HG03558 (cell line): Measurements from ENCODE around the gene DTL.
A peak's percentile ranks its signal among the peaks of the same experiment; 100 is the strongest.
"Not testable (repeated sequence)": the region's sequence is repeated elsewhere in the genome, so short reads cannot be mapped to it uniquely, and the experiment has no call there.

Source experiments
- ATAC-seq: cut with Tn5 transposase; IDR thresholded peaks from one replicate; pipeline ENCODE4 v1.9.1; 2021; ENCODE audit warnings: moderate number of reproducible peaks; ENCODE audit not compliant: unreplicated experiment; ENCODE audit errors: extremely low read depth

Gene DTL

GRCh38 chr1:212035123-212035834 lies at the start of gene DTL, which contains the start of gene INTS7:
DTL (plus strand) TSS chr1:212035748; CDS start chr1:212035891, 143 bp downstream.
INTS7 (minus strand) TSS chr1:212035557; CDS start chr1:212035437, 120 bp downstream.
- peak; percentile 63 for ATAC-seq

DNA sequence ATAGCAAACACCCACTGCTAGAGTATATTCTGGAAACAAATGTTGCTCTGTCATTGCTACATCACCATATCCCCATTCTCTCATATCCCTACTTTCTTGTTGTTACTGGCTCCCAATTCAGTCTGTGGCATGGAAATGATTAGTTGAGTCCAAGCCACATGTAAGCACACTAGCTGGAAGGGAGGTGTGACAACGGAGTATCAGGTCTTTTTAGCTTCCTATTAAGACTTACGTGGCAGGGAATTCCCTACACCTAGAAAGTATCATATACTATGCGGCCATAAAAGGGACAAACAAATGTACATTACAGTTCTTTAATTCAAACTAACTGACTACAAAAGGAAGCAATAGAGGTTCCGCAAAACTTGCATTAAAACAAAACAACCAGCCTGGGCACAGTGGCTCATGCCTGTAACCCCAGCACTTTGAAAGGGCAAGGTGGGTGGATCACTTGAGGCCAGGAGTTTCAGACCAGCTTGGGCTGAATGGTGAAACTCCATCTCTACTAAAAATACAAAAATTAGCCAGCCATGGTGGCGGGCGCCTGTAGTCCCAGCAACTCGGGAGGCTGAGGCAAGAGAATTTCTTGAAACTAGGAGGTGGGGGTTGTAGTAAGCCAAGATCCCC lies 48.8 kb upstream of the DTL start:
- ATAC-seq, result no peak

GRCh38 chr1:211991695-211992094 lies 43.9 kb upstream of the DTL start:
- no peak for ATAC-seq

DNA sequence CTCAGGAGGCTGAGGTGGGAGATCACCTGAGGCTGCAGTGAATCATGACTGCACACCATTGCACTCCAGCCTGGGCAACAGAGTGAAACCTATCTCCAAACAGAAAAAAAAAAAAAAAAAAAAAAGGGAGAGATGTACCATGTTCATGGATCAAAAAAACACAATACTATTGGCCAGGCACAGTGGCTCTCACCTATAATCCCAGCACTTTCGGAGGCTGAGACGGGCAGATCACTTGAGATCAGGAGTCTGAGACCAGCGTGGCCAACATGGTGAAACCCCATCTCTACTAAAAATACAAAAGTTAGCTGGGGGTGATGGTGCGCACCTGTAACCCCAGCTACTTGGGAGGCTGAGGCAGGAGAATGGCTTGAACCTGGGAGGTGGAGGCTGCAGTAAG lies 38.1 kb upstream of the DTL start:
- ATAC-seq, result not testable (repeated sequence)

GRCh38 chr1:212002536-212002935 lies 33.0 kb upstream of the DTL start:
- ATAC-seq, result no peak

DNA sequence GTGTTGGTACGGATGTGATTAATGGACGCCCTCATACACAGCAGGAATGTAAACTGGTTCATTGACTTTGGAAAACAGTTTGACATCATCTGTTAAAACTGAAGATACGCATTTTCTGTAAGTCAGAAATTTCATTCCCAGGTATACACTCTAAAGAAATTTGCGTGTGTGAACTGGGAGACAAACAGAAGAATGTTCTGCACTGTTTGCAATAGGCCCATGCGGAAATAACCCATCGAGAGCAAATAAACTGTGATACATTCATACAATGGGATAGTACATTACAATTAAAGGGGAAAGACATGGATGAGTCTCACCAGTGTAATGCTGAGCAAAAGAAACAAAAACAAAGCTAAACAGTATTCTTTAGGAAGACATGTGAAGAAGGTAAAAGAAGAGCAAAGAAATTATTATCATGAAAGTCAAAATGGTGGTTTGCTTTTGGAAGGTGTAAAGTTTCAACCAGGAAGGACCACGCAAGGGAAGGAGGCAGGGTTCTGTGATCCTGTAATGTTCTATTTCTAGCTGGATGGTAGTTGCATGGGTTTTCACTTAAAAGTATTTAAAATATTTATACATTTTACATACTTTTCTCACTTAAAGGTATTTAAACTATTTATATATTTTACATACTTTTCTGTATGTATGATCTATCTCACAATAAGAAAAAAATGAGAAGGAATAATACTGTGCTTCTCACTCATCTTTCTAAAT lies 30.5 kb upstream of the DTL start:
- no peak for ATAC-seq

- no peak for ATAC-seq
These were observed 28.4 kb upstream of the DTL start for GRCh38 chr1:212007178-212007577.

DNA sequence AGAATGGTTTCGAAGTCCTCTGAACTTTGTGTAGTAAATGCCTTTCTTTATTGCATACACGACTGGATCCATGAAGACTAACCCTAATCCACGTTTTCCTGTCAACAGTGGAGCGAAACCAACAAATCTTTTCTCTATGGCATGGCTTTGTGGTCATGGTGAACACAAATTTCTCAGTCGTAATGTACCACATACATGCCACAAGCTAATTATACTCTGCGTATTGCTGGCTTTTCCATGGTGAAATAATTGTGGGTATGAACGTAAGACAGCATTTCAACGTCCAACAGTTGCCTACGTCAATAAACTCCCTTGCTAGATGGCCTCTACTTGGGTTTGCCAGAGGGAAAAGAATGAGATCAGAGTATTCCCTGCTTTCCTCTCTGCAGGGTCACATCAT lies 27.7 kb upstream of the DTL start:
- no peak for ATAC-seq

DNA sequence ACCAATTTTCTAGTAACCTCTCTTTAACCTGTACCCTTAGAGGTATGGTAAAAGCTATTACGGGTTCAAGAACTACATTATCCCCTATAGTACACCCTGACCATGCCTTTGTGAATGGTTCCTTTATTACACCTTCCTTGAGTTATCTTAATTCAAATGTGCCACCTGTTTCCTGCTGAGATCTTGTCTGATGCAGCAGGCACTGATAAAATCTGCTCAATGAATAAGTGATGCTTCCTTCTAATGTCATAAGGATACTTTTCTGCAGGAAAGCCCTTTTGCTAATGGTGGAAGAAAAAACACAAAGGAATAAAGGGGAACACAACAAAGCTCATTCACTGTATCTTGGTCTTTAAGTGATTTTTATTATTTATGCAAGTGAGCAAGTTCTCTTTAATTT lies 26.0 kb upstream of the DTL start:
- ATAC-seq, result no peak

DNA sequence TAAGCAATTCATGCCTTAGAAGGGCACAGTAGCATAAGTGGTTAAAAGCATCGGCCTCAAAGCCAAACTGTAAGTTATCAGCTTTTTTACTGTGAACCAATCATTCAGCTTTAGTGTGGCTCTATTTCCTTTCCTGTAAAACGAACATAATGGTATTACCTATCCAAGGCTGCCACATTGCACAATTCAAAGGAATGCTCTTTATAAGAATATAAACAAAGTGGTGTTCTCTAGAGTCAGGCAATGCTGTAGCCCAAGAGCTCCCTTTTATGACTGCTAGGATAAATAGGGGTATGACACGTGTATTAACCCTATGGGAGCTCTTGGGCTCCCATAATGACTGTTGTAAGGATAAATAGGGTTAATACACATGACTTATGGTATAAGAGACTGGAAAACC lies 25.5 kb upstream of the DTL start:
- ATAC-seq, result no peak

DNA sequence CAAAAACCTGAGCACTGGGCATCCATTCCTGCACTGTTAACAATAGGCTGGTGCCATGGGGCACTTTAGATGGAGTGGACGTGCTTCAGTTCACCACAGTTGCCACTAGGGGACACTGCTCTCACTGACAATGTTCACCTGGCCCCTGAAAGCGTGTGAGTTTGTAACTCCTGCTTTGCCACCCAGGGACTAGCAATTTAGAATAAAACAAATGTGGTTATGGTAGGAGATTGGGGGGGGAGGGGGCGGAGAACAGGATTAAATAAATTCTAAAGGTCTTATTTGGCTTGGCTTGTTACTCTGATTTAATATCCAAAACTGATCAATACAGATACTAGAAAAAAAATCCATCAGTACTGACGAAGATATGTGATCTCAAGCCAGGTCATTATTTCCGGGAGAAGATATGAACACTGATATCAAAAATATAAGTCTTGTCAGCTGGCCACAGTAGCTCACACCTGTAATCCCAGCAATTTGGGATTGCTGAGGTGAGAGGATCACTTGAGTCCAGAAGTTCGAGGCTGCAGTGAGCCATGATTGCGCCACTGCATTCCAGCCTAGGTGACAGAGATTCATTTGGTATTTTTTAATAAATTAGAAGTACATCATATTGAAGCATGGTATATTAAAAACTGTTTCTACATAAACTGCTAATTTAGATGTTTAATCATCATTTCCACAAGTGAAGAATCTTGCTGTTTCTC lies 23.4 kb upstream of the DTL start:
- ATAC-seq, result peak; percentile 82

GRCh38 chr1:212013672-212014071 lies 21.9 kb upstream of the DTL start:
- ATAC-seq, result no peak

GRCh38 chr1:212020975-212021374 lies 14.6 kb upstream of the DTL start:
- no peak for ATAC-seq

DNA sequence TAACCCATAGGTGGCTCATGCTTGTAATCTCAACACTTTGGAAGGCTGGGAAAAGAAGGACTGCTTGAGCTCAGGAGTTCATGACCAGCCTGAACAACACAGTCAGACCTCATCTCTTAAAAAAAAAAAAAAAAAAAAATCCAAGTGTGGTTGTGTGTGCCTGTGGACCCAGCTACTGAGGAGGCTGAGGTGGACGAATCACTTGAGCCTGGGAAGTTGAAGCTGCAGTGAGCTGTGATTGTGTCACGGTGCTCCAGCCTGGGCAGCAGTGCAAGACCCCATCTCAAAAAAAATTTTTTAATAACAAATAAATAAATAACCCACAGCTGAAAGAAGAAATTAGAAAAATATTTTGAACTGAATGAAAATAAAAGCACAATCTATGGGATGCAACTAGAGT lies 14.0 kb upstream of the DTL start:
- no peak for ATAC-seq

- not testable (repeated sequence) for ATAC-seq
These were observed 12.6 kb upstream of the DTL start for GRCh38 chr1:212022908-212023307.

DNA sequence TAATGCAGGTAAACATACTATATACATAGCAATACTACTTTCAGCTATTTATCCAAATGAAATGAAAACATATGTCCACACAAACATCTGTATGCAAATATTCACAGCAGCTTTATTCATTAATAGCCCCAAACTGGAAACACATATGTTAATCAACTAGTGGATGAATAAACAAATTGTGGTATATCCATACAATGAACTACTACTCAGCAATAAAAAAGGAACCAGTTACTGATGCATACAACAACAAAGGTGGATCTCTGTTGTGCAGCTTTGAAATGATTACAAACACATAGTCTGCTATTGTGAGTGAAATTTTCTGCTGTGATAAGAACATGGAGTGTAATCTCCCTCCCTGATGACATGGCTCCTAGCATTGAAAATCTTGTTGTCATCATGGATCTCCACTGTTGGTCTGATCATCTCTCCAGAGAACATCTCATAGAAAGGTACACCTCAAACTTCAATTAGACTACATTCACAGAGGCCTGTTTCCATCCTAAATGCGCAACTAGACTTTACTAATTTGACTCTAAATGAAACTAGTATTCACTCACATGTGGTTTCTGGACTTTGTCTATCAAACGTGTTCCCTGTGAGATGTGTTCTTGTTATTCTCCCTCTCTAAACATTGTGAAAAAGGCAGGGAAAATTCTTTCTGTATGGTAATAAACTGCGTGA lies 10.9 kb upstream of the DTL start:
- no peak for ATAC-seq

DNA sequence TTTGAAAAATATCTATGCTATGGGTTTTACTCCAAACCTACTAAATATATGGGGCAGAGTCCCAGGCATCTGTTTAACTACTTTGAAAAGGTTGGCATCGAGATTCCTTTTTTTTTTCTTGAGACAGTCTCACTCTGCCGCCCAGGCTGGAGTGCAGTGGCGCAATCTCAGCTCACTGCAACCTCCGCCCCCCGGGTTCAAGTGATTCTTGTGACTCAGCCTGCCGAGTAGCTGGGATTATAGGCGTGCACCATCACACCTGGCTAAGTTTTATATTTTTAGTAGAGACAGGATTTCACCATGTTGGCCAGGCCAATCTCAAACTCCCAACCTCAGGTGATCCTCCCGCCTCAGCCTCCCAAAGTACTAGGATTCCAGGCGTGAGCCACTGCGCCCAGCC lies 7.8 kb upstream of the DTL start:
- not testable (repeated sequence) for ATAC-seq

DNA sequence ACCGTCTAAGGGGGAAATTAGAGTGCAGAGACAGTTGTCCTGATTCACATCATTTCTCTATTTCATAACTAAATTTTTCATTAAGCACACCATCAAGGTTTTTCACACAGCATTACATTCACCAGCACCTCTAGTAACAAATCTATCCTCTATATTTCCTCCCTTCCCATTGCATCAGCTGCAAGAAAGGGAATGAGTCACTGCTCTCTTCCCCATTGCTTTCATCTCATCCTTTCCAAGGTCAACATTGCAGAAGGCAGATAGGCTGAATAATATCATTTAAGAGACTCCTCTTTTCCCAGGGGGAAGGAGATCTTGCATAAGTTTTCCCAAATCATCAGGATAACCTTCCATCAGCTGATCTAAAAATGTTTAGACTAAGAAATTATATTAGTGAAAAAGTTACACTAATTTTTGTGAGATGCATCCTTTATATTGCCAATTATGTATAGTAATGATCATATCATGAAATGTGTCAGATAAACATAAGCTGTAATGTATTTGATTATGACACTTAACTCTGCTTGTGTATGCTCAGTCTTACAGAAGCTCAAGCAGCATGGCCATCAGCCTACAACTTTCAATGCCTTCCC lies 4.5 kb upstream of the DTL start:
- ATAC-seq, result no peak

- no peak for ATAC-seq
These were observed 929 bp upstream of the DTL start for GRCh38 chr1:212034516-212035122.
